Testis (tissue), 2 donors: ENCODE measurements around the gene TIMM8A.

Source experiments
- CTCF ChIP-seq, 3 experiments: fragments of 450-650 bp in 2 of 3; fragments of 200-600 bp in 1 of 3; sonication (generic) in 1 of 3; IDR thresholded peaks; one replicate each; pipeline ENCODE4 v1.5.1; 2016 to 2019; ENCODE audit warnings: antibody characterized with exemption in 3 of 3, mild to moderate bottlenecking in 2 of 3, moderate library complexity in 1 of 3
- POLR2A ChIP-seq: fragments of 450-650 bp; IDR thresholded peaks from one replicate; pipeline ENCODE4 v1.6.1; 2017; ENCODE audit warnings: antibody characterized with exemption, mild to moderate bottlenecking, moderate library complexity

GRCh38 chrX:101369687-101370086 lies 21.1 kb upstream of the TIMM8A start:
- TF ChIP-seq CTCF (IDR thresholded peaks at IDR 0.05) = no peak
- TF ChIP-seq POLR2A = no peak
